HCT116 (cell line): ENCODE results near the gene GPD2.

Experiments used
- CEBPB ChIP-seq: IDR thresholded peaks from 2 replicates; pipeline ENCODE4 v1.6.1; 2012; ENCODE audit warnings: low read depth
- EZH2 ChIP-seq: fragments of 200-600 bp; sonication (generic); IDR thresholded peaks from 2 replicates; pipeline ENCODE4 v1.6.1; 2017; ENCODE audit warnings: antibody characterized with exemption, mixed run types
- EZH2phosphoT487 ChIP-seq: fragments of 200-600 bp; IDR thresholded peaks from 2 replicates; pipeline ENCODE4 v1.6.1; 2018; ENCODE audit warnings: antibody characterized with exemption, borderline replicate concordance
- JUND ChIP-seq: IDR thresholded peaks from 2 replicates; pipeline ENCODE4 v1.6.1; 2012
- MAX ChIP-seq: IDR thresholded peaks from 2 replicates; pipeline ENCODE4 v1.6.1; 2012
- POLR2AphosphoS5 ChIP-seq: IDR thresholded peaks from 2 replicates; pipeline ENCODE4 v1.6.1; 2011; ENCODE audit warnings: mild to moderate bottlenecking, low read depth, low read length, moderate library complexity
- RAD21 ChIP-seq: IDR thresholded peaks from 2 replicates; pipeline ENCODE4 v1.6.1; 2012; ENCODE audit warnings: low read depth, mild to moderate bottlenecking
- TF ChIP-seq, protein P1 (sequence below), 3 experiments: fragments of 200-600 bp in 1 of 3; sonication (generic) in 1 of 3; IDR thresholded peaks in 2 of 3; conservative IDR thresholded peaks in 1 of 3; 2 replicates each; pipeline ENCODE4 v1.5.1; 2012 to 2017; ENCODE audit warnings: low read depth in 2 of 3, low read length in 2 of 3, antibody characterized with exemption in 1 of 3, borderline replicate concordance in 1 of 3, control low read depth in 1 of 3, mild to moderate bottlenecking in 1 of 3, mixed read lengths in 1 of 3, mixed run types in 1 of 3, moderate library complexity in 1 of 3; ENCODE audit not compliant: insufficient read depth in 1 of 3
- TF ChIP-seq, protein P2 (sequence below): IDR thresholded peaks from 2 replicates; pipeline ENCODE4 v1.6.1; 2012; ENCODE audit warnings: low read depth

DNA sequence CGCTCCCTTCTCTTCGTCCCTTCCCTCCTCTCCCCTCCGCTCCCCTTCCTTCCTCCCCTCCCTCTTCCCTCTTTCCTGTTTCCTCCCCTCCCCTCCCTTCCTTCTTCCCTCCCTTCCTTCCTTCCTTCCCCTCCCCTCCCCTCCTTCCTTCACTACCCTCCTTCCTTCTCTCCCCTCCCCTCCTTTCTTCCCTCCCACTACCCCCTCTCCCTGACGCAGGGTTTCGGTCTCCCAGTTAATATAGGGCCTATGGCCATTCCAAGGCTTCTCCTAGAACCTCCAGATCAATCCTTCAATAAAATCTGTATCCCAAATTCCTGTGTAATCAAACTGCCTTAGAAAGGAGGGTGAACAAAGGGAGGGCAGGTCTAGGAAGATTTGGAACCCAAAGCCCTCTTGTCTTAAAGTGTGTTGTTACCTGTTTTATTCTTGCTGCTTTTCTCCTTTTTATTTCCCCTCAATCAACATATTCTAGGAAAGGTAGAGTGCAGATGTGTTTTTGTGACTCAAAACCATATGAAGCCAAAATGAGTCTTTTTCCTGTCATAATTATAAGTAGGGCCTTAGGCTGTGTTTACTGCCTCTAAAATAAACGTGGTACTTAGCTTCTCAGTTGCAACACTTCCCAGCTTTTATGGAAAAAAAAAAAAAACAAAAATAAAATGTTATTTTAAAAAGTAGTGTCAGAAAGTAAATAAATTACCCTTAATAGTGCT is 53.7 kb downstream of the GPD2 start:
- TF ChIP-seq EZH2 (no peak), CEBPB (no peak), POLR2AphosphoS5 (no peak), JUND (no peak), RAD21 (no peak), MAX (no peak), EZH2phosphoT487 (no peak)
- TF ChIP-seq, protein P1, sequence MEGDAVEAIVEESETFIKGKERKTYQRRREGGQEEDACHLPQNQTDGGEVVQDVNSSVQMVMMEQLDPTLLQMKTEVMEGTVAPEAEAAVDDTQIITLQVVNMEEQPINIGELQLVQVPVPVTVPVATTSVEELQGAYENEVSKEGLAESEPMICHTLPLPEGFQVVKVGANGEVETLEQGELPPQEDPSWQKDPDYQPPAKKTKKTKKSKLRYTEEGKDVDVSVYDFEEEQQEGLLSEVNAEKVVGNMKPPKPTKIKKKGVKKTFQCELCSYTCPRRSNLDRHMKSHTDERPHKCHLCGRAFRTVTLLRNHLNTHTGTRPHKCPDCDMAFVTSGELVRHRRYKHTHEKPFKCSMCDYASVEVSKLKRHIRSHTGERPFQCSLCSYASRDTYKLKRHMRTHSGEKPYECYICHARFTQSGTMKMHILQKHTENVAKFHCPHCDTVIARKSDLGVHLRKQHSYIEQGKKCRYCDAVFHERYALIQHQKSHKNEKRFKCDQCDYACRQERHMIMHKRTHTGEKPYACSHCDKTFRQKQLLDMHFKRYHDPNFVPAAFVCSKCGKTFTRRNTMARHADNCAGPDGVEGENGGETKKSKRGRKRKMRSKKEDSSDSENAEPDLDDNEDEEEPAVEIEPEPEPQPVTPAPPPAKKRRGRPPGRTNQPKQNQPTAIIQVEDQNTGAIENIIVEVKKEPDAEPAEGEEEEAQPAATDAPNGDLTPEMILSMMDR (IDR thresholded peaks at IDR 0.05 in 2 of 3, conservative IDR thresholded peaks at IDR 0.05 in 1 of 3; ENCODE audit: borderline replicate concordance in 1 of 3, insufficient read depth in 1 of 3, low read depth in 2 of 3, low read length in 2 of 3) = no peak
- TF ChIP-seq, protein P2, sequence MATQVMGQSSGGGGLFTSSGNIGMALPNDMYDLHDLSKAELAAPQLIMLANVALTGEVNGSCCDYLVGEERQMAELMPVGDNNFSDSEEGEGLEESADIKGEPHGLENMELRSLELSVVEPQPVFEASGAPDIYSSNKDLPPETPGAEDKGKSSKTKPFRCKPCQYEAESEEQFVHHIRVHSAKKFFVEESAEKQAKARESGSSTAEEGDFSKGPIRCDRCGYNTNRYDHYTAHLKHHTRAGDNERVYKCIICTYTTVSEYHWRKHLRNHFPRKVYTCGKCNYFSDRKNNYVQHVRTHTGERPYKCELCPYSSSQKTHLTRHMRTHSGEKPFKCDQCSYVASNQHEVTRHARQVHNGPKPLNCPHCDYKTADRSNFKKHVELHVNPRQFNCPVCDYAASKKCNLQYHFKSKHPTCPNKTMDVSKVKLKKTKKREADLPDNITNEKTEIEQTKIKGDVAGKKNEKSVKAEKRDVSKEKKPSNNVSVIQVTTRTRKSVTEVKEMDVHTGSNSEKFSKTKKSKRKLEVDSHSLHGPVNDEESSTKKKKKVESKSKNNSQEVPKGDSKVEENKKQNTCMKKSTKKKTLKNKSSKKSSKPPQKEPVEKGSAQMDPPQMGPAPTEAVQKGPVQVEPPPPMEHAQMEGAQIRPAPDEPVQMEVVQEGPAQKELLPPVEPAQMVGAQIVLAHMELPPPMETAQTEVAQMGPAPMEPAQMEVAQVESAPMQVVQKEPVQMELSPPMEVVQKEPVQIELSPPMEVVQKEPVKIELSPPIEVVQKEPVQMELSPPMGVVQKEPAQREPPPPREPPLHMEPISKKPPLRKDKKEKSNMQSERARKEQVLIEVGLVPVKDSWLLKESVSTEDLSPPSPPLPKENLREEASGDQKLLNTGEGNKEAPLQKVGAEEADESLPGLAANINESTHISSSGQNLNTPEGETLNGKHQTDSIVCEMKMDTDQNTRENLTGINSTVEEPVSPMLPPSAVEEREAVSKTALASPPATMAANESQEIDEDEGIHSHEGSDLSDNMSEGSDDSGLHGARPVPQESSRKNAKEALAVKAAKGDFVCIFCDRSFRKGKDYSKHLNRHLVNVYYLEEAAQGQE = no peak
